ENCODE measurements around the gene PTGER4. TPM values are rescaled to one million over a fixed set of nuclear protein-coding genes. Genes with fewer than 3 reads are reported as not detected.

Gene PTGER4
- total RNA-seq, 1 experiment from 2014 or later: 0.16 TPM

GRCh38 chr5:40683305-40683704 is 3.6 kb downstream of the PTGER4 start:
- Mint-ChIP-seq H3K4me1 (ENCODE audit: low read depth, unreplicated experiment) (peaks cover 8% of the 10 kb centered on the region), H3K27ac (ENCODE audit: unreplicated experiment) (no peak overlapping the region), H3K9me3 (ENCODE audit: unreplicated experiment) (no peaks in the 10 kb centered on the region), H3K36me3 (ENCODE audit: insufficient read depth, unreplicated experiment) (peaks cover 5% of the 10 kb centered on the region), H3K4me3 (ENCODE audit: unreplicated experiment) (no peak overlapping the region), H3K27me3 (ENCODE audit: insufficient read depth, unreplicated experiment) (peaks cover 31% of the 10 kb centered on the region)
- BruUV-seq (replicated peaks): no TSS peak
- Histone ChIP-seq H3K36me3 (ENCODE audit: control insufficient read depth, insufficient read depth, low read length) (no peaks in the 10 kb centered on the region), H3K27me3 (replicated peaks; ENCODE audit: control insufficient read depth, insufficient read depth, low read length) (peaks cover 11% of the 10 kb centered on the region), H3K4me1 (peaks cover 9% of the 10 kb centered on the region), H3K4me3 (ENCODE audit: low read depth, low read length) (no peak overlapping the region), H3K9me3 (no peaks in the 10 kb centered on the region)
- TF ChIP-seq CTCF (IDR thresholded peaks at IDR 0.05; ENCODE audit: insufficient read depth in 1 of 2, low read depth in 1 of 2, low read length in 1 of 2, severe bottlenecking in 1 of 2, unreplicated experiment in 1 of 2): no peak
- DNase-seq: no peak
- ChIA-PET POLR2A (no interaction called here), CTCF (no interaction called here)
- intact Hi-C loops (cut with micrococcal nuclease; ENCODE audit: unreplicated experiment): loop anchor here (10.0 kb wide), 1 partner anchor 319 kb away; no protein-coding TSS in a partner anchor

- H3K27ac Mint-ChIP-seq (ENCODE audit: unreplicated experiment): no peak overlapping the region
These were observed 5.5 kb downstream of the PTGER4 start for GRCh38 chr5:40685193-40685592.

GRCh38 chr5:40685976-40686486 is 6.3 kb downstream of the PTGER4 start:
- Mint-ChIP-seq H3K27me3 (ENCODE audit: insufficient read depth, unreplicated experiment) (peaks cover 18% of the 10 kb centered on the region), H3K4me1 (ENCODE audit: low read depth, unreplicated experiment) (no peaks in the 10 kb centered on the region), H3K4me3 (ENCODE audit: unreplicated experiment) (no peak overlapping the region), H3K9me3 (ENCODE audit: unreplicated experiment) (no peaks in the 10 kb centered on the region), H3K36me3 (ENCODE audit: insufficient read depth, unreplicated experiment) (no peaks in the 10 kb centered on the region), H3K27ac (ENCODE audit: unreplicated experiment) (no peak overlapping the region)
- Histone ChIP-seq H3K36me3 (ENCODE audit: control insufficient read depth, insufficient read depth, low read length) (no peaks in the 10 kb centered on the region), H3K9me3 (no peaks in the 10 kb centered on the region), H3K27me3 (replicated peaks; ENCODE audit: control insufficient read depth, insufficient read depth, low read length) (peaks cover 5% of the 10 kb centered on the region), H3K4me1 (no peaks in the 10 kb centered on the region), H3K4me3 (ENCODE audit: low read depth, low read length) (no peak overlapping the region)
- TF ChIP-seq CTCF (IDR thresholded peaks at IDR 0.05; ENCODE audit: insufficient read depth in 1 of 2, low read depth in 1 of 2, low read length in 1 of 2, severe bottlenecking in 1 of 2, unreplicated experiment in 1 of 2): no peak
- no TSS peak for BruUV-seq (replicated peaks)
- intact Hi-C loops (cut with micrococcal nuclease; ENCODE audit: unreplicated experiment): loop anchor here (10.0 kb wide), 1 partner anchor 321 kb away; no protein-coding TSS in a partner anchor
- POLR2A ChIA-PET: no interaction called here
- no peak for DNase-seq
- CTCF ChIA-PET: no interaction called here

More at GRCh38 chr5:40685193-40685592, 5.5 kb downstream of the PTGER4 start:
- TF ChIP-seq CTCF (IDR thresholded peaks at IDR 0.05; ENCODE audit: insufficient read depth in 1 of 2, low read depth in 1 of 2, low read length in 1 of 2, severe bottlenecking in 1 of 2, unreplicated experiment in 1 of 2): no peak
- Histone ChIP-seq H3K27me3 (replicated peaks; ENCODE audit: control insufficient read depth, insufficient read depth, low read length) (peaks cover 10% of the 10 kb centered on the region), H3K36me3 (ENCODE audit: control insufficient read depth, insufficient read depth, low read length) (no peaks in the 10 kb centered on the region), H3K9me3 (no peaks in the 10 kb centered on the region), H3K4me1 (peaks cover 7% of the 10 kb centered on the region), H3K4me3 (ENCODE audit: low read depth, low read length) (no peak overlapping the region)
- intact Hi-C loops (cut with micrococcal nuclease; ENCODE audit: unreplicated experiment): loop anchor here (10.0 kb wide), 1 partner anchor 320 kb away; no protein-coding TSS in a partner anchor
- Mint-ChIP-seq H3K4me1 (ENCODE audit: low read depth, unreplicated experiment) (peaks cover 4% of the 10 kb centered on the region), H3K4me3 (ENCODE audit: unreplicated experiment) (no peak overlapping the region), H3K9me3 (ENCODE audit: unreplicated experiment) (no peaks in the 10 kb centered on the region), H3K27me3 (ENCODE audit: insufficient read depth, unreplicated experiment) (peaks cover 23% of the 10 kb centered on the region), H3K36me3 (ENCODE audit: insufficient read depth, unreplicated experiment) (peaks cover 1% of the 10 kb centered on the region)
- no peak for DNase-seq
- no TSS peak for BruUV-seq (replicated peaks)
- POLR2A ChIA-PET: no interaction called here
- CTCF ChIA-PET: no interaction called here

Measured in Caco-2 (cell line).